Esophagus squamous epithelium (tissue), 4 donors: ENCODE measurements around the gene STON2.

ENCODE experiments used
- CTCF ChIP-seq, 6 experiments: fragments of 450-650 bp in 4 of 6; fragments of 200-600 bp in 2 of 6; sonication (generic) in 2 of 6; IDR thresholded peaks; one replicate each; pipeline ENCODE4 v1.5.1; 2016 to 2019; ENCODE audit warnings: antibody characterized with exemption in 6 of 6, mild to moderate bottlenecking in 4 of 6, moderate library complexity in 4 of 6
- POLR2A ChIP-seq, 4 donors: fragments of 450-650 bp; IDR thresholded peaks; one replicate each; pipeline ENCODE4 v1.6.1; 2017; ENCODE audit warnings: antibody characterized with exemption in 4 of 4, mild to moderate bottlenecking in 4 of 4, moderate library complexity in 3 of 4

GRCh38 chr14:81412779-81413178 lies 12.7 kb upstream of the STON2 start:
- TF ChIP-seq CTCF (IDR thresholded peaks at IDR 0.05) (no peak), POLR2A (IDR thresholded peaks at IDR 0.05) (no peak)
